Uterus (tissue), 2 donors: ENCODE results near the gene RABGAP1.

Experiments
- CTCF ChIP-seq, 4 experiments: fragments of 200-600 bp in 2 of 4; fragments of 450-650 bp in 2 of 4; sonication (generic) in 2 of 4; IDR thresholded peaks; one replicate each; pipeline ENCODE4 v1.5.1; 2016 to 2019; ENCODE audit warnings: antibody characterized with exemption in 4 of 4, mild to moderate bottlenecking in 2 of 4, moderate library complexity in 1 of 4
- POLR2A ChIP-seq, 2 donors: fragments of 450-650 bp; IDR thresholded peaks; one replicate each; pipeline ENCODE4 v1.6.1; 2016; ENCODE audit warnings: antibody characterized with exemption in 2 of 2, mild to moderate bottlenecking in 1 of 2, moderate library complexity in 1 of 2

DNA sequence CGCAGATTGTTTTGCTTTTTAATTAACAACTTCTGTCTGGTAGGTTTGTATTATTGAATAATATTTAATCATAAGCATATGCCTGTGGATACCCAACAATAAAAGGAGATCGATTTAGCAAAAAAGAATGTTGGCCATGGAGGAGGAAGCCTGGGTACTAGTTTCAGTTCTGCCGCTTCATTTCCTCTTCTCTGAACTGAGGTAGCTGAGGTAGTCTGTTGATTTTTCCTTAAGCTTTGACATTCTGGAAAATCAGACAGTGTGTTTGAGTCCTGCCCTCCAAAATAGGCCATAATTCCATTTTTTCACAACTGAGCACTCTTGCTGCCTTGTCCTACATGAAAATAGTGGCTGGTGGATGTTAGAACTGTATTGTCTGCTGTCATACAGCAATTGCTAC is 86.7 kb downstream of the RABGAP1 start:
- TF ChIP-seq POLR2A (IDR thresholded peaks at IDR 0.05) (no peak), CTCF (IDR thresholded peaks at IDR 0.05) (no peak)
